Activated CD4-positive, alpha-beta memory T cell treated with anti-CD3 and anti-CD28 coated beads for 36 hours (primary cell): ENCODE measurements around the gene DNLZ. TPM values are rescaled to one million over a fixed set of nuclear protein-coding genes. Genes with fewer than 3 reads are reported as not detected.

Experiments used
- CTCF ChIA-PET: fragments of 350-600 bp; sonication (Branson Sonifier 250); formaldehyde crosslinking; loops from one replicate; lab custom pipeline; 2021; ENCODE audit warnings: antibody characterized with exemption, inconsistent platforms; lab: Charles Lee
- POLR2A ChIA-PET: fragments of 350-600 bp; sonication (Branson Sonifier 250); formaldehyde crosslinking; loops from one replicate; lab custom pipeline; 2021; ENCODE audit warnings: antibody characterized with exemption; lab: Charles Lee
- DNase-seq: peaks from one replicate; pipeline ENCODE4 v3.0.0-alpha.2; 2020
- H3K27ac Mint-ChIP-seq: one replicate; pipeline ENCODE4 v1.8.0; 2021; ENCODE audit warnings: mixed read lengths
- H3K27me3 Mint-ChIP-seq: one replicate; pipeline ENCODE4 v1.8.0; 2021; ENCODE audit warnings: mixed read lengths
- H3K36me3 Mint-ChIP-seq: one replicate; pipeline ENCODE4 v1.8.0; 2021; ENCODE audit warnings: mixed read lengths
- H3K4me1 Mint-ChIP-seq: one replicate; pipeline ENCODE4 v1.8.0; 2021; ENCODE audit warnings: low read depth, mixed read lengths
- H3K4me3 Mint-ChIP-seq: one replicate; pipeline ENCODE4 v1.8.0; 2021; ENCODE audit warnings: mild to moderate bottlenecking, mixed read lengths
- H3K9me3 Mint-ChIP-seq: one replicate; pipeline ENCODE4 v1.8.0; 2021; ENCODE audit warnings: mixed read lengths
- intact Hi-C: fragments of 100-400 bp; cut with micrococcal nuclease; formaldehyde crosslinking; loops from one replicate; pipeline ENCODE4 v1.15.1; 2023
- total RNA-seq, 2 experiments: library from RNA; stranded (reverse); gene quantifications; one replicate each; pipeline ENCODE4 v1.2.3, GENCODE V29; 2021

DNLZ gene
- total RNA-seq, 2 experiments from 2014 or later = 14.5 to 15.2 TPM

DNA sequence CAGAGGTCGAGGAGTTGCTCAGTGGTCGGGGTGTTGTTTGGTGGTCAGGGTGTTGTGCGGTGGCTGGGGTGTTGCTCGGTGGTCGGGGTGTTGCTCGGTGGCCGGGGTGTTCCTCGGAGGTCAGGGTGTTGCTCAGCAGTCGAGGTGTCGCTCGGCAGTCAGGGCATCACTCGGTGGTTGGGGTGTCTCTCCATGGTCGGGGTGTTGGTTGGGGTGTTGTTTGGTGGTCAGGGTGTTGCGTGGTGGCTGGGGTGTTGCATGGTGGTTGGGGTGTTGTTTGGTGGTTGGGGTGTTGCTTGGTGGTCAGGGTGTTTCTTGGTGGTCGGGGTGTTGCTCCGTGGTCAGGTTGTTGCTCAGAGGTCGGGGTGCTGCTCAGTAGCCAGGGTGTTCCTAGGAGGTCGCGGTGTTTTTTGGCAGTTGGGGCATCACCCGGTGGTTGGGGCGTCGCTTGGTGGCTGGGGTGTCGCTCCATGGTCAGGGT is 47.2 kb downstream of the DNLZ start:
- H3K27me3 Mint-ChIP-seq = no peaks in the 10 kb centered on the region
- DNase-seq = no peak
- intact Hi-C loops = no loop called here

DNA sequence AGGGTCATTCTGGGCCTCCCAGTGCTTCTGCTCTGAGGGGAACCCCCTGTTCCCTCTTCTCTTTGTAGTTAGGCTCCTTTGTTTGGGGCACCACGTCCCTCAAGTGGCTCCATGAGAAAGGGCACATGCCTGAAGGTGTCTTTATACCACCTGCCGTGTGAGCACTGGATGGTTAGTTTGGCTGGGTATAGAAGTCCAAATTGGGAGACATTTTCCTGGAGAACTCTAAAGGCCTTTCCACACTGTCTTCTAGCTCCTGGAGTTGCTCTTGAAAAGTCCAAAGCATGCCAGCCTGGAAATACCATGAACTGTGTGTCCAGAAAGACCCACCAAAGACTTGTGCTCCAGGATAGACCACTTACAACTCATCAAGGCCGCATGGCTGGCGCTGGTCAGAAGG is 48.6 kb downstream of the DNLZ start:
- Mint-ChIP-seq H3K27ac (no peak overlapping the region), H3K27me3 (no peaks in the 10 kb centered on the region), H3K4me1 (no peaks in the 10 kb centered on the region), H3K9me3 (peaks cover 16% of the 10 kb centered on the region), H3K36me3 (no peaks in the 10 kb centered on the region), H3K4me3 (no peak overlapping the region)
- ChIA-PET CTCF (no interaction called here), POLR2A (no interaction called here)
- no peak for DNase-seq
- intact Hi-C loops = no loop called here

More for the DNA sequence above, 47.2 kb downstream of the DNLZ start:
- peaks cover 16% of the 10 kb centered on the region for H3K9me3 Mint-ChIP-seq
- no peaks in the 10 kb centered on the region for H3K36me3 Mint-ChIP-seq
- POLR2A ChIA-PET = no interaction called here
- H3K4me1 Mint-ChIP-seq = no peaks in the 10 kb centered on the region
- H3K27ac Mint-ChIP-seq = no peak overlapping the region
- no peak overlapping the region for H3K4me3 Mint-ChIP-seq
- CTCF ChIA-PET = no interaction called here

GRCh38 chr9:136314056-136314416 is 49.5 kb downstream of the DNLZ start:
- Mint-ChIP-seq H3K4me3 (no peak overlapping the region), H3K4me1 (no peaks in the 10 kb centered on the region), H3K27ac (no peak overlapping the region), H3K9me3 (peaks cover 16% of the 10 kb centered on the region), H3K36me3 (no peaks in the 10 kb centered on the region), H3K27me3 (no peaks in the 10 kb centered on the region)
- ChIA-PET CTCF (interaction anchor here (2.0 kb wide), 1 partner anchor 49 kb away, joined by 10 read pairs; the partner anchor contains the start of gene DNLZ), POLR2A (no interaction called here)
- no peak for DNase-seq
- intact Hi-C loops = no loop called here

GRCh38 chr9:136313111-136314055 is 50.2 kb downstream of the DNLZ start:
- intact Hi-C loops = no loop called here
- CTCF ChIA-PET = interaction anchor here (0.6 to 2.0 kb wide), 5 partner anchors 45 to 344 kb away, joined by 3 to 10 read pairs (median 5); partner anchors contain the start of gene DNLZ
- no peak overlapping the region for H3K4me3 Mint-ChIP-seq
- no peak for DNase-seq
- no peaks in the 10 kb centered on the region for H3K4me1 Mint-ChIP-seq
- peaks cover 16% of the 10 kb centered on the region for H3K9me3 Mint-ChIP-seq
- H3K27ac Mint-ChIP-seq = no peak overlapping the region
- no peaks in the 10 kb centered on the region for H3K27me3 Mint-ChIP-seq
- POLR2A ChIA-PET = no interaction called here
- H3K36me3 Mint-ChIP-seq = no peaks in the 10 kb centered on the region

DNA sequence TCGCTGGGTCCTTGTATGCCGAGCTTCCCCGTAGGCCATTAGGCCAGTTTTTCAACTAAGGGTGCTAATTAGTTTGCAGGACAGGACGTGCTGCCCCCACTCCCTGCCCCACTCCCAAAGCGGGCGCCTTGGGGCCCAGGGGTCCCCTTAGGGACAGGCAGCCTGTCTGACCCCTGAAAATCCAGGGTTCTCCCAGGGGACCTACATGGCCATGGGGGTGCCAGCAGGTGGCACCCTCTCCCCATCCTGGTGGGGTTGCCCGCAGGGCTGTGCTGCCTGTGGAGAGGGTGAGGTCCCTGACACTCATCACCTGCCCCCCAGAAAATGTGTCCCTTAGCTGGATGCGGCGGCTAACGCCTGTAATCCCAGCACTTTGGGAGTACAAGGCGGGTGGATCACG is 51.1 kb downstream of the DNLZ start:
- Mint-ChIP-seq H3K27ac (no peak overlapping the region), H3K4me3 (no peak overlapping the region), H3K9me3 (peaks cover 16% of the 10 kb centered on the region), H3K27me3 (no peaks in the 10 kb centered on the region), H3K4me1 (no peaks in the 10 kb centered on the region), H3K36me3 (no peaks in the 10 kb centered on the region)
- ChIA-PET POLR2A (no interaction called here), CTCF (interaction anchor here (0.7 to 2.0 kb wide), 3 partner anchors 51 to 239 kb away, joined by 3 to 10 read pairs (median 6); partner anchors contain the start of gene DNLZ)
- intact Hi-C loops = no loop called here
- peak; percentile 60 for DNase-seq

- H3K9me3 Mint-ChIP-seq = peaks cover 16% of the 10 kb centered on the region
- ChIA-PET CTCF (no interaction called here), POLR2A (no interaction called here)
- H3K27me3 Mint-ChIP-seq = no peaks in the 10 kb centered on the region
- H3K36me3 Mint-ChIP-seq = no peaks in the 10 kb centered on the region
- intact Hi-C loops = no loop called here
- DNase-seq = no peak
- H3K4me3 Mint-ChIP-seq = no peak overlapping the region
- H3K27ac Mint-ChIP-seq = no peak overlapping the region
- no peaks in the 10 kb centered on the region for H3K4me1 Mint-ChIP-seq
Measured at GRCh38 chr9:136312009-136312375, 51.6 kb downstream of the DNLZ start.

GRCh38 chr9:136311051-136312008 is 52.2 kb downstream of the DNLZ start:
- intact Hi-C loops = no loop called here
- CTCF ChIA-PET = no interaction called here
- POLR2A ChIA-PET = no interaction called here
- H3K27ac Mint-ChIP-seq = no peak overlapping the region
- DNase-seq = peak; percentile 27
- H3K27me3 Mint-ChIP-seq = peaks cover 1% of the 10 kb centered on the region
- H3K36me3 Mint-ChIP-seq = no peaks in the 10 kb centered on the region
- H3K4me3 Mint-ChIP-seq = no peak overlapping the region
- H3K4me1 Mint-ChIP-seq = peaks cover 2% of the 10 kb centered on the region
- H3K9me3 Mint-ChIP-seq = peaks cover 16% of the 10 kb centered on the region

- peaks cover 12% of the 10 kb centered on the region for H3K9me3 Mint-ChIP-seq
- H3K27ac Mint-ChIP-seq = no peak overlapping the region
- peaks cover 4% of the 10 kb centered on the region for H3K4me1 Mint-ChIP-seq
- H3K36me3 Mint-ChIP-seq = no peaks in the 10 kb centered on the region
- no peak overlapping the region for H3K4me3 Mint-ChIP-seq
- DNase-seq = no peak
- intact Hi-C loops = no loop called here
- POLR2A ChIA-PET = no interaction called here
- H3K27me3 Mint-ChIP-seq = peaks cover 4% of the 10 kb centered on the region
- CTCF ChIA-PET = no interaction called here
Measured at GRCh38 chr9:136310273-136311030, 53.1 kb downstream of the DNLZ start.

GRCh38 chr9:136309806-136310220 is 53.7 kb downstream of the DNLZ start:
- Mint-ChIP-seq H3K36me3 (no peaks in the 10 kb centered on the region), H3K4me1 (peaks cover 4% of the 10 kb centered on the region), H3K27me3 (peaks cover 6% of the 10 kb centered on the region), H3K27ac (no peak overlapping the region), H3K9me3 (peaks cover 5% of the 10 kb centered on the region), H3K4me3 (no peak overlapping the region)
- intact Hi-C loops = no loop called here
- CTCF ChIA-PET = no interaction called here
- no peak for DNase-seq
- POLR2A ChIA-PET = no interaction called here
